PFSK-1 (cell line): Measurements from ENCODE around the gene THUMPD1.

Experiments used
- FOXP2 ChIP-seq: optimal IDR thresholded peaks from 2 replicates; pipeline ENCODE3; 2011; ENCODE audit warnings: borderline replicate concordance, control low read depth, inconsistent platforms; ENCODE audit not compliant: insufficient read depth; ENCODE audit errors: extremely low read length, extremely low read depth
- POLR2AphosphoS5 ChIP-seq: IDR thresholded peaks from 2 replicates; pipeline ENCODE4 v1.6.1; 2012; ENCODE audit warnings: low read depth, mild to moderate bottlenecking, control low read depth, low read length, moderate library complexity
- SIN3A ChIP-seq: IDR thresholded peaks from 2 replicates; pipeline ENCODE4 v1.6.1; 2012; ENCODE audit warnings: mild to moderate bottlenecking, low read length, moderate library complexity, borderline replicate concordance; ENCODE audit not compliant: insufficient read depth
- TAF1 ChIP-seq: IDR thresholded peaks from 2 replicates; pipeline ENCODE4 v1.6.1; 2012; ENCODE audit warnings: low read length, control low read depth, borderline replicate concordance; ENCODE audit not compliant: insufficient read depth
- TF ChIP-seq, protein P1 (sequence below), 2 experiments: IDR thresholded peaks; 2 replicates each; pipeline versions ENCODE4 v1.6.1 to v1.8.0; 2011 to 2012; ENCODE audit warnings: low read depth in 2 of 2, low read length in 2 of 2, control low read depth in 1 of 2, inconsistent platforms in 1 of 2, mild to moderate bottlenecking in 1 of 2, moderate library complexity in 1 of 2; ENCODE audit not compliant: insufficient read depth in 1 of 2

Gene THUMPD1

DNA sequence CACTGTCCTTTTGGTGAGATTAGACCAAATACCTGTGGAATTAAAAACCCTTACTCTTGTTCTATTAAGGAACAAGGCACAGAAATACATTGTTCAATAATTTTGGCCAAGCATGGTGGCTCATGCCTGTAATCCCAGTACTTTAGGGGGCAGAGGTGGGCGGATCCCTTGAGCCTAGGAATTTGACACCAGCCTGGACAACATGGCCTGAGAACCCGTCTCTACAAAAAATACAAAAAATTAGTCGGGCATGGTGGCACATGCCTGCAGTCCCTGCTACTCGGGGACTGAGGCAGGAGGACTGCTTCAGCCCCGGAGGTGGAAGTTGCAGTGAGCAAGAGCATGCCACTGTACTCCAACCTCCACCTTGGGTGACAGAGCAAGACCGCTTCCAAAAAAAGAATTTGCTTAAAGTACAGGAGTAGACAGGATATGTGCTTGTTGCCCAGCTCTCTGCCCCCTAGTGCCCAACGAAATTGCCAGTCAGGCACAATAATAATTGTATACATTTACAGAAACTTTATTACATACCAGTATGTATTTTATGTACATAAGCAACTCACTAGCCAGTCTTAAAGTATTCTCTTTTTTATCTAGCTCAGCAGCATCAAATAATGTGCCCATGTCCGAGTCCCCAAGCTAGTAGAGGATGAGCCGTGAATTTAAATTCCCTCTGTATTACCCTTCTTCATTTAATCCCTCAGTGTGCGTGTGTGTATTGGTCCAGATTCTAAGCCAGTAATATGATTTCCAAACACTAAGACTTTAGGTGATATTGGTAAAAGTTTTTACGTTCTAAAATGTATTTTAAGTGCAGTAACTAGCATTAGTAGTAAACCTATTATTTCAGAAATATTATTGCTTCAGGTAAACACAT is 1.4 kb downstream of the THUMPD1 start:
- TF ChIP-seq, protein P1, sequence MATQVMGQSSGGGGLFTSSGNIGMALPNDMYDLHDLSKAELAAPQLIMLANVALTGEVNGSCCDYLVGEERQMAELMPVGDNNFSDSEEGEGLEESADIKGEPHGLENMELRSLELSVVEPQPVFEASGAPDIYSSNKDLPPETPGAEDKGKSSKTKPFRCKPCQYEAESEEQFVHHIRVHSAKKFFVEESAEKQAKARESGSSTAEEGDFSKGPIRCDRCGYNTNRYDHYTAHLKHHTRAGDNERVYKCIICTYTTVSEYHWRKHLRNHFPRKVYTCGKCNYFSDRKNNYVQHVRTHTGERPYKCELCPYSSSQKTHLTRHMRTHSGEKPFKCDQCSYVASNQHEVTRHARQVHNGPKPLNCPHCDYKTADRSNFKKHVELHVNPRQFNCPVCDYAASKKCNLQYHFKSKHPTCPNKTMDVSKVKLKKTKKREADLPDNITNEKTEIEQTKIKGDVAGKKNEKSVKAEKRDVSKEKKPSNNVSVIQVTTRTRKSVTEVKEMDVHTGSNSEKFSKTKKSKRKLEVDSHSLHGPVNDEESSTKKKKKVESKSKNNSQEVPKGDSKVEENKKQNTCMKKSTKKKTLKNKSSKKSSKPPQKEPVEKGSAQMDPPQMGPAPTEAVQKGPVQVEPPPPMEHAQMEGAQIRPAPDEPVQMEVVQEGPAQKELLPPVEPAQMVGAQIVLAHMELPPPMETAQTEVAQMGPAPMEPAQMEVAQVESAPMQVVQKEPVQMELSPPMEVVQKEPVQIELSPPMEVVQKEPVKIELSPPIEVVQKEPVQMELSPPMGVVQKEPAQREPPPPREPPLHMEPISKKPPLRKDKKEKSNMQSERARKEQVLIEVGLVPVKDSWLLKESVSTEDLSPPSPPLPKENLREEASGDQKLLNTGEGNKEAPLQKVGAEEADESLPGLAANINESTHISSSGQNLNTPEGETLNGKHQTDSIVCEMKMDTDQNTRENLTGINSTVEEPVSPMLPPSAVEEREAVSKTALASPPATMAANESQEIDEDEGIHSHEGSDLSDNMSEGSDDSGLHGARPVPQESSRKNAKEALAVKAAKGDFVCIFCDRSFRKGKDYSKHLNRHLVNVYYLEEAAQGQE (IDR thresholded peaks at IDR 0.05; ENCODE audit: insufficient read depth in 1 of 2, low read depth in 2 of 2, low read length in 2 of 2): no peak
- TF ChIP-seq SIN3A: no peak

DNA sequence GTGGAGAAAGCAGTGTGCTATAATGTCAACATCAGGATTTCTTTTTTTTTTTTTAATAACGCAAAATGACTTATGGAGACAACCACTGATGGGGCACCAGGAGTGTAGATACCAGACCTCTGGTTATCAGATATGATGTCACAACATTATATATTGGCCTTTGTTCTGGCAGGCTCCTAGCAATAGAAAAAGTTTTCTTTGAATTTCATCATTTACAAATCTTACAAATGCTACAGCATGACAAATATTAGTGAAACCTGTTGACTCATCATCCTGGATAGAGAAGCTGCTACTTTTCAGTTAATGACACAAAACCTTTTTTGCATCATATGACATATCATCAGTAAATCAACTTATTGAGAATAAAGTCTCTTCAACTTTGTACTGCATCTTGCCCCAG is 6.1 kb downstream of the THUMPD1 start:
- TF ChIP-seq POLR2AphosphoS5: no peak

DNA sequence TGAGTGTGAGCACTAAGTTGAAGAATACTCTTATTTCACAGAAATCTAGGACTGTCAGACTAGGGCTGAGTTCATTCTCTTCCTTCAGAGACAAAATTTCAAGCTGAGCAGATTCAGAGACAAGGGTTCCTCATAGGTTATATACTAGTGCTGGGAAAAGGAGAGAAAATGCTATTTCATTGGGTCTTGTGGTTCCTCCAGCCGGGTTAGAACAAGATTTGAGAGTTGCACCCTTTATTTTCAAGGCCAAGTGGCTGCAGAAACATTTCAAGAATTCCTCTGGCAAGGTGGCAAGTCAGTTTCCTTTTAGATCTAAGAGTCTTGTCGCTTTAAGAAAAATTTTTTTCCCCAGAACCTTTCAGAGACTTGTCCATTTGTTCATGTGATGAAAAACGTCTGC is 6.8 kb downstream of the THUMPD1 start:
- TF ChIP-seq TAF1 (no peak), SIN3A (no peak), POLR2AphosphoS5 (no peak), FOXP2 (no peak)
- TF ChIP-seq, protein P1 (IDR thresholded peaks at IDR 0.05; ENCODE audit: insufficient read depth in 1 of 2, low read depth in 2 of 2, low read length in 2 of 2): no peak

DNA sequence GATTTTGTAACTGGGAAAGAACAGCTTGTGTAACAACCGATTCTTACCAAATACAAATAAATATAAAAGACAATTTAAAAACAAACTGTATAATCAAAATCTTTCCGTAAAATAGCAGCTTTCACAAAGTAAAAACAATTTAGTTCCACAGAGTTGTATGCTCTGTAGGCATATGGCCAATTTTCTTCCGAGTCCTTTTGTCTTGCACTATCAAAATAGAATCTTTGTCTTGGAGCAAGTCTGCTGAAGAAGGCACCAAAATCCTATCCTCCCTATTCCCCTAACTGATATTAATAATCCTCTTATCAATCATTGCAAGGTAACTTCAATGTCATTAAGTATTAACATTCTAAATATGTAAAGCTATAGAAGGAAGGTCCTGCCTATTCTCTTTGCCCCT is 7.6 kb downstream of the THUMPD1 start:
- TF ChIP-seq TAF1: no peak
- TF ChIP-seq, protein P1 (IDR thresholded peaks at IDR 0.05; ENCODE audit: insufficient read depth in 1 of 2, low read depth in 2 of 2, low read length in 2 of 2): no peak
- no peak for TF ChIP-seq FOXP2
- no peak for TF ChIP-seq POLR2AphosphoS5

DNA sequence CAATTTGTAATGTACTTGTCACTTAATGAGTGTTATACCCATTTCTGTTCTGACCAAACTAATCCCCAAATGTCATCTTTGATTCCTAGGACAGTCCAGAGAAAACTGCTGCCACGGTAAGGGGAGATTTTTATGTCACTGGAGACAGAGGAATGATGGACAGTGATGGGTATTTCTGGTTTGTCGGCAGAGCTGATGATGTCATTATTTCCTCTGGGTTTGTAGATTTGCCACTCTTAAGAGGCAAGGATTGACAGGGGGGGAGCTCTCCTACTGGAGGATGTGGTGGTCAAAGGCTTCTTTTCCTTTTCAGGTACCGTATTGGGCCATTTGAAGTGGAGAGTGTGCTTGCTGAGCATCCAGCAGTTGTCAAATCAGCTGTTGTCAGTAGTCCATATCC is 12.5 kb downstream of the THUMPD1 start:
- no peak for TF ChIP-seq FOXP2

DNA sequence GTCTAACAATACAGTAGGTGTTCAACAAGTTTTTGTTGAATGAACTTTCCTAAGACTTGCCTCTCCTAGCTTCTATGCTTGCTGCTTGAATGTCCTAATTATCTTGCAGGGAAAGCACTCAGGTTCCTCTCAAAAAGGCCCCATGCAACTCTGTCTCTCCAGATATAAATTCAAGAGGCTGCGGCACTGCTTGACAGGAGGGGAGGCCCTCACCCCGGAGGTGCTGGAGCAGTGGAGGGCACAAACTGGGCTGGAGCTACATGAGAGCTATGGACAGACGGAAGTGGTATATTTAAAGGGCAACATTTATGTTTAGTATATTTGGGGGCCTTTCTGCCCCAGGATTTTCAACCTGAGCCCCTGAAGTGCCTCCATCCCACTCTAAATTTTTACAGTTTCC is 14.4 kb downstream of the THUMPD1 start:
- TF ChIP-seq, protein P1 (IDR thresholded peaks at IDR 0.05; ENCODE audit: insufficient read depth in 1 of 2, low read depth in 2 of 2, low read length in 2 of 2): no peak
- TF ChIP-seq SIN3A: no peak
- no peak for TF ChIP-seq TAF1
- TF ChIP-seq POLR2AphosphoS5: no peak
- TF ChIP-seq FOXP2: no peak
